IPS-15b (cell line): Measurements from ENCODE around the gene SLC22A5.

ENCODE experiments used
- H3K27me3 ChIP-seq: one replicate; pipeline ENCODE4 v1.6.1; 2013; ENCODE audit warnings: low read length; ENCODE audit not compliant: control insufficient read depth, insufficient read depth
- H3K36me3 ChIP-seq: one replicate; pipeline ENCODE4 v1.6.1; 2013; ENCODE audit warnings: low read length; ENCODE audit not compliant: control insufficient read depth, insufficient read depth
- H3K4me1 ChIP-seq: one replicate; pipeline ENCODE4 v1.6.1; 2013; ENCODE audit warnings: mild to moderate bottlenecking, low read length; ENCODE audit not compliant: control insufficient read depth, insufficient read depth
- H3K4me3 ChIP-seq: one replicate; pipeline ENCODE4 v1.5.1; 2013; ENCODE audit warnings: low read depth, low read length
- H3K9ac ChIP-seq: one replicate; pipeline ENCODE4 v1.6.1; 2013; ENCODE audit warnings: low read depth, mild to moderate bottlenecking, low read length
- H3K9me3 ChIP-seq: one replicate; pipeline ENCODE4 v1.6.1; 2013; ENCODE audit warnings: mild to moderate bottlenecking, low read length; ENCODE audit not compliant: control insufficient read depth, insufficient read depth

The SLC22A5 gene

GRCh38 chr5:132370181-132370970 lies 866 bp downstream of the SLC22A5 start:
- H3K9me3 ChIP-seq: no peaks in the 10 kb centered on the region
- peak overlapping the region; percentile 65 for H3K4me3 ChIP-seq
- peaks cover 4% of the 10 kb centered on the region for H3K4me1 ChIP-seq
- H3K27me3 ChIP-seq: peaks cover 14% of the 10 kb centered on the region
- H3K36me3 ChIP-seq: no peaks in the 10 kb centered on the region
- H3K9ac ChIP-seq: no peak overlapping the region

- Histone ChIP-seq H3K9ac (no peak overlapping the region), H3K27me3 (peaks cover 14% of the 10 kb centered on the region), H3K36me3 (no peaks in the 10 kb centered on the region), H3K4me1 (peaks cover 4% of the 10 kb centered on the region), H3K4me3 (no peak overlapping the region), H3K9me3 (no peaks in the 10 kb centered on the region)
These were observed 1.6 kb downstream of the SLC22A5 start for GRCh38 chr5:132370971-132371602.

GRCh38 chr5:132371603-132371994 lies 2.1 kb downstream of the SLC22A5 start:
- peaks cover 14% of the 10 kb centered on the region for H3K27me3 ChIP-seq
- H3K4me1 ChIP-seq: peaks cover 4% of the 10 kb centered on the region
- no peaks in the 10 kb centered on the region for H3K36me3 ChIP-seq
- no peaks in the 10 kb centered on the region for H3K9me3 ChIP-seq
- no peak overlapping the region for H3K4me3 ChIP-seq
- no peak overlapping the region for H3K9ac ChIP-seq

GRCh38 chr5:132372127-132372526 lies 2.6 kb downstream of the SLC22A5 start:
- Histone ChIP-seq H3K9ac (no peak overlapping the region), H3K9me3 (no peaks in the 10 kb centered on the region), H3K27me3 (peaks cover 14% of the 10 kb centered on the region), H3K36me3 (no peaks in the 10 kb centered on the region), H3K4me3 (no peak overlapping the region), H3K4me1 (peaks cover 4% of the 10 kb centered on the region)

GRCh38 chr5:132372542-132372941 lies 3.0 kb downstream of the SLC22A5 start:
- H3K4me3 ChIP-seq: no peak overlapping the region

GRCh38 chr5:132375957-132376356 lies 6.4 kb downstream of the SLC22A5 start:
- Histone ChIP-seq H3K4me1 (no peaks in the 10 kb centered on the region), H3K4me3 (no peak overlapping the region), H3K9ac (no peak overlapping the region), H3K36me3 (no peaks in the 10 kb centered on the region), H3K27me3 (peaks cover 6% of the 10 kb centered on the region), H3K9me3 (no peaks in the 10 kb centered on the region)

More at GRCh38 chr5:132372542-132372941, 3.0 kb downstream of the SLC22A5 start:
- Histone ChIP-seq H3K36me3 (no peaks in the 10 kb centered on the region), H3K27me3 (peaks cover 14% of the 10 kb centered on the region), H3K9me3 (no peaks in the 10 kb centered on the region), H3K9ac (no peak overlapping the region), H3K4me1 (peaks cover 4% of the 10 kb centered on the region)

GRCh38 chr5:132376694-132377641 lies 7.5 kb downstream of the SLC22A5 start:
- H3K36me3 ChIP-seq: no peaks in the 10 kb centered on the region
- no peaks in the 10 kb centered on the region for H3K4me1 ChIP-seq
- no peak overlapping the region for H3K4me3 ChIP-seq
- no peaks in the 10 kb centered on the region for H3K27me3 ChIP-seq
- no peaks in the 10 kb centered on the region for H3K9me3 ChIP-seq
- no peak overlapping the region for H3K9ac ChIP-seq

- Histone ChIP-seq H3K4me3 (no peak overlapping the region), H3K9ac (no peak overlapping the region), H3K9me3 (no peaks in the 10 kb centered on the region), H3K36me3 (no peaks in the 10 kb centered on the region), H3K27me3 (no peaks in the 10 kb centered on the region), H3K4me1 (no peaks in the 10 kb centered on the region)
These were observed 8.2 kb downstream of the SLC22A5 start for GRCh38 chr5:132377738-132378137.

- H3K9ac ChIP-seq: no peak overlapping the region
- no peak overlapping the region for H3K4me3 ChIP-seq
- no peaks in the 10 kb centered on the region for H3K36me3 ChIP-seq
- no peaks in the 10 kb centered on the region for H3K27me3 ChIP-seq
- H3K9me3 ChIP-seq: no peaks in the 10 kb centered on the region
- H3K4me1 ChIP-seq: no peaks in the 10 kb centered on the region
These were observed 9.1 kb downstream of the SLC22A5 start for GRCh38 chr5:132378580-132378979.

- H3K9ac ChIP-seq: no peak overlapping the region
- H3K27me3 ChIP-seq: no peaks in the 10 kb centered on the region
- H3K36me3 ChIP-seq: no peaks in the 10 kb centered on the region
- H3K4me1 ChIP-seq: no peaks in the 10 kb centered on the region
- H3K9me3 ChIP-seq: no peaks in the 10 kb centered on the region
- no peak overlapping the region for H3K4me3 ChIP-seq
These were observed 10.5 kb downstream of the SLC22A5 start for GRCh38 chr5:132380047-132380446.

- H3K36me3 ChIP-seq: no peaks in the 10 kb centered on the region
- no peak overlapping the region for H3K9ac ChIP-seq
- H3K4me1 ChIP-seq: no peaks in the 10 kb centered on the region
- no peaks in the 10 kb centered on the region for H3K27me3 ChIP-seq
- H3K9me3 ChIP-seq: no peaks in the 10 kb centered on the region
- no peak overlapping the region for H3K4me3 ChIP-seq
These were observed 11.2 kb downstream of the SLC22A5 start for GRCh38 chr5:132380741-132381140.
